ENCODE results near the gene NUF2.
"Not testable (repeated sequence)": the region's sequence is repeated elsewhere in the genome, so short reads cannot be mapped to it uniquely, and the experiment has no call there.

- TF ChIP-seq EZH2 (IDR thresholded peaks at IDR 0.05; ENCODE audit: insufficient read depth, poor library complexity, severe bottlenecking); EZH2phosphoT487 (IDR thresholded peaks at IDR 0.05; ENCODE audit: insufficient read depth, low read depth): not testable (repeated sequence)
Observed at GRCh38 chr1:163323339-163323738, 1.6 kb downstream of the NUF2 start.
